Stimulated activated CD4-positive, alpha-beta T cell treated with anti-CD3 and anti-CD28 coated beads, Interleukin-4, amount 100 ng/mL, for 24 hours (primary cell): Measurements from ENCODE around the gene JHY.
"Not testable (repeated sequence)": the region's sequence is repeated elsewhere in the genome, so short reads cannot be mapped to it uniquely, and the experiment has no call there.

ENCODE experiments used
- DNase-seq: peaks from one replicate; pipeline ENCODE4 v3.0.0-alpha.2; 2020

JHY gene

GRCh38 chr11:122882189-122882856 lies at the start of gene JHY:
Gene JHY, plus strand, starts transcription at chr11:122882759. Its CDS starts 3,091 bp downstream, at chr11:122885850.
- DNase-seq = no peak

GRCh38 chr11:122833846-122834464 lies 48.6 kb upstream of the JHY start:
- no peak for DNase-seq

GRCh38 chr11:122836916-122837315 lies 45.6 kb upstream of the JHY start:
- DNase-seq = no peak

- no peak for DNase-seq
Measured at GRCh38 chr11:122837528-122838346, 44.8 kb upstream of the JHY start.

- DNase-seq = peak; percentile 39
Measured at GRCh38 chr11:122843281-122844141, 39.0 kb upstream of the JHY start.

GRCh38 chr11:122847466-122847865 lies 35.1 kb upstream of the JHY start:
- DNase-seq = no peak

DNA sequence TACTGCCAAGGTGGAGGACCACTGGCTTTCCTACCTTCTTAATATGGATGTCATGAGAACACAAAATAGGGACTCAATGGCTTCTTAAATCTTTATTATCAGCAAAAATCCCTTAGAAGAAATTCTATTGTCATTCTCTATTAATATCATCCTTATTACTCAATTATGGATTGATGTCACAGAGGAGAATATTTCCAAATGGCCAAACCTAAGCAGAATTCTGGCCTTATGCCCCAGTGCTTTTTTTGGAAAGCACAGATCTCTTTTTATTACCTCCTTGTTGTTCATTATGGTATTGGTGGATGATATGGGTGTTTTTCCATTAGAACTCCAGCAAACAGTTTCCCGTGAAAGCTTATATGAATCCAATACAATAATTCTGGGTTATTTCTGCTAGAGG lies 34.4 kb upstream of the JHY start:
- no peak for DNase-seq

DNA sequence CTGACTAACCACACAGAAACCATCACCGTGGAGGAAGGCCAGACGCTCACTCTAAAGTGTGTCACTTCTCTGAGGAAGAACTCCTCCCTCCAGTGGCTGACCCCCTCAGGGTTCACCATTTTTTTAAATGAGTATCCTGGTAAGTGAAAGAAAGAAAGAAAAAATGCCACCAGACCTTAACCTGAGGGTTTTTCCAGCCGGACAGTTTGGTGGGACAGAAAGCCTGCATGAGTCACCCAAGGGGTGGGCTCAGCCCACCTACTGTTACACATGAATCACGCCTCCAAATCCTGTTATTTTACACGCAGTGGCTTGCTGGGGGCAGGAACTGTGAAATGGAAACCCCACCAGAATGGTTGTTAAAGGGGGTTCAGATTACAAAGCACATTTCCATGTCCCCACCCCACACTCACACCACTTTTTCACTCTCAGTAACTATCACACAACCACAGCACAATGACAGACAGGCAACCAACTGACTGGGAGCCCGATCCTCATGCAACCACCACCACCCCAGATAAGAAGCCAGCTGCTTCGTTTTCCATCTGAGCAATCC lies 32.4 kb upstream of the JHY start:
- DNase-seq = peak; percentile 48

GRCh38 chr11:122851366-122851966 lies 31.1 kb upstream of the JHY start:
- DNase-seq = no peak

GRCh38 chr11:122852074-122852795 lies 30.3 kb upstream of the JHY start:
- DNase-seq = peak; percentile 45

- DNase-seq = no peak
Measured at GRCh38 chr11:122852796-122853160, 29.8 kb upstream of the JHY start.

DNA sequence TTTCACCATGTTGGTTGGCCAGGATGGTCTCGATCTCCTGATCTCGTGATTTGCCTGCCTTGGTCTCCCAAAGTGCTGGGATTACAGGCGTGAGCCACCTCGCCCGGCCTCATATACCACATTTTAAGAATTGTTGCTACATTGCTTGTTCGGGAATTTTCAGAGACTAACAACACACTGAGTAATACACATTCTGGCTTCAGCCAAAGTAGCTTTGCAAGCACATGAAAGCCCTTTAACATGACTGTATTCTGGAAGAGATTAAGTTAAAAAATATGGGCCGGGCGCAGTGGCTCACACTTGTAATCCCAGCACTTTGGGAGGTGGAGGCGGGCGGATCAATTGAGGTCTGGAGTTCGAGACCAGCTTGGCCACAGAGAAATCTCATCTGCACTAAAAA lies 29.3 kb upstream of the JHY start:
- no peak for DNase-seq

GRCh38 chr11:122853971-122854446 lies 28.6 kb upstream of the JHY start:
- DNase-seq = peak; percentile 64

- DNase-seq = no peak
Measured at GRCh38 chr11:122861631-122862030, 20.9 kb upstream of the JHY start.

GRCh38 chr11:122862091-122862490 lies 20.5 kb upstream of the JHY start:
- no peak for DNase-seq

DNA sequence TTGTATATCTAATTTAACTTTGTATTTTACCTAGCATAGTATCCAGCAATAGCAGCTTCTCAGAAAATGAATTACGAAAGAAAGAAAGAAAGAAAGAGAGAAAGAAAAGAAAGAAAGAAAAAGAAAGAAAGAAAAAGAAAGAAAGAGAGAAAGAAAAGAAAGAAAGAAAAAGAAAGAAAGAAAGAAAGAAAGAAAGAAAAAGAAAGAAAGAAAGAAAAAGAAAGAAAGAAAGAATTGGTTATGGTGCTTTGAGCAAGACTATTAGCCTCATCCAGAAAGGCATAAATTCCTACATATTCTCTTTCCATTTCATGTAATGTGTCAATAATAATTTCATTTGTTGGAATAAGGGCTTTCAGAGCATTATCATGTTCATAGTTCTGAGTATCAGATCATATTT lies 19.4 kb upstream of the JHY start:
- DNase-seq = not testable (repeated sequence)

DNA sequence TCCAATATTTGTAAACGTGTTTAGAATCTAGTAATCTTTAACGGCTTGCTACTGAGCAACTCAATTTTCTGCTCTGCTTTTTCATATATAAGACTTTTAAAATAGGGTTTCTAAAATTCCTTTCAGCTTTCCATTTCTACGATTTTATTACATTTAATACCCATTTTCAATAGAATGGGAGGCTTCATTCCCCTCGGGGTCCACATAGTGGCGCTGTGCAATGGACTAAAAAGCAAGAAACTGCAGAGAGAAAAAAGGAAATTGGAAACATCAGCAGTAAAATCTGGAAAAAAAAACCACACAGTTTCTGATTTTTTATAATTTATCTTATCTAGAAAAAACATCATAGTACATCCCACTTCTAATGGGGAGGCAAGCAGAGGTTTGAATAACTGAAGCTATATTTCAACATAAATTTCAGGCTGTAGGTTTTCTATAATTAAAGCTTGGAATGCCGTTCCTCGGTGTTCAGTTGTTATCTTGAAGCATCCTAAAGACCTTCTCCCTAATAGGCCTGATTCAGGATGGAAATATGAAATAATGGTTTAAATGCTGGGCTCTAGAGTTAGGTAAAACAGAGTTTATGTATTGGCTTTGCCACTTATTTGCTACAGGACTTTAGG lies 18.7 kb upstream of the JHY start:
- peak; percentile 53 for DNase-seq

DNA sequence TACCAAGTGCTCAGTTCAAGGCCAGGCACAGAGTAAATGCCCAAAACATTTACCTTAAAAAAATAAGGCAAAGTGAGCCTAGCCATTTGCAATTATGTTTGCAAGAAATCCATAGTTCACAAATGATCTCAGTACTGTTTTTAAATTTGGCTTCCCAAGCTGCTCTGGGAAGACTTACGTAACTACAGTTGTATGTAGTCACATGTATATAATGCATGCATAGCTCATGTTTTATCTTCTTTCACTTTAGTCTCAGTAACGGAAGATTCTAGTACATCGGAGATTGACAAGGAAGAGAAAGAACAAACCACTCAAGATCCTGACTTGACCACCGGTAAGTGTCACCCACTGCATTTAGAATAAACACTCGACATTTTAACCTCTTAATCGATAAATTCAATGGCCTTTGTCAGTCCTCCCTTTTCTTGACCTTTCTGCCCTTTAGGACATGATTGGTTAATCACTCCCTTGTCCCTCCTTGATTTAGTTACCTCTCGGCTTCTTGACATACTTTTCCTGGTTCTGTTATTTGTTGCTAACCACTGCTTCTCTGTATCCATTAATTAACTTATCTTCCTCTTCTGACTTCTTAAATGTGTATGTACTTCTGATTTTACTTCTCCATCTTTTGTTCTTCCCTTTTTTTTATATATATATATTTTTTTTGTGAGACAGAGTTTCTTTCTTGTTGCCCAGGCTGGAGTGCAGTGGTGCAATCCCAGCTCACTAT lies 18.0 kb upstream of the JHY start:
- no peak for DNase-seq

DNA sequence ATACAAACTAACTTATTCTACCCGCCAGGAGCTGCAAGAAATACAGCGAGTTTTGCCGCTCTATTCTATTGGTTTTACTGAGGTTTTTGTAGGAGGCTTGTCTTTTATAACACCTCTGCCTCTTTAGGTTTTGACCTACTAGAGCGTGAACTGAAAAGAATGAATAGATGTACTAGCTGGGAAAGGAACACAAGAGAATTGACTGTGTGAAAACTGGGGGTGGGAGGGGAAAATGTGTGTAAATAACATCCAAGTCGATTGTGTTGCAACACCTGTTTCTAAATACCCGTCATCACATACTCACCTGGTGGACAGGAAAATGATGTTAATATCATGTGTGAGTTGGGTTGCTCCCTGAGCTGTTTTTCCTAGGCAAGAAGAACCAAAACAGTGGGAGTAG lies 12.9 kb upstream of the JHY start:
- DNase-seq = no peak

DNA sequence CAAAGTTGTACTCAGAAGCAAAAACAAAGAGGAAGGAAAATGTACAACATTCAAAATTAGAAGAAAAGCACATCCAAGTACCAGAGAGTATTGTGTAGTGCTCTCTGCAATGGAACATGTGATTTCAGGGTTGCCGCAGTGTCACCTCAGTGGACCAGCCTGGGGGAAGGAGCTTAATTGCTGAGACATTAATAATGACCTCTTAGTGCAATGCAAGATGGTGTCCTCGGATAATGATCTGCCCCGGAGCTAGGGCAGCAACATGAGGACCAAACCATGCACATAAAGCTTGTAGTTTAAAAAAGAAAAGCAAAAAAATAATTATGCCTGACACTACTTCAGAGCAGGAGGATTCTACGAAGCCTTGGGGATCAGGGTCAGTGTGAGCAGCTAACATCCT lies 11.3 kb upstream of the JHY start:
- DNase-seq = no peak
